ENCODE measurements around the gene TSHZ2.

TSHZ2 gene

DNA sequence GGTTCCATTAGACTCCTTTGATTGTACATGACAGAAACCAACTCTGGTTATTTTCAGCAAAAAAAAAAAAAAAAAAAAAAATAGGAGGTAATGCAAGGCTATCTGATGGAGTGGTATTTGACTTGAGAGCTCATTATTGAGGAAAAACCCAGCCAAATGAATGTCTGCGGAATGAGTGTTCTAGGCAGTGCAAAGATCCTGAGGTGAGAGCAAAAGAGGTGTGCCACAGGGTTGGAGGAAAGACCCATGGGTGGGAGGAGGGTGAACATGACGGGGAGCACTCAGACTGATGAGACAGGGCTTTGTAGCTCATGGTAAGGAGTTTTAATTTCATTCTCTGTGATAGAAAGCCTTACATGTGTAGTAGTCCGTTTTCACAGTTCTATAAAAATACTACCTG lies 188.9 kb downstream of the TSHZ2 start:
- POLR2A ChIA-PET: no interaction called here
- no peak for DNase-seq (ENCODE audit: extremely low spot score)
- TF ChIP-seq, protein P1, sequence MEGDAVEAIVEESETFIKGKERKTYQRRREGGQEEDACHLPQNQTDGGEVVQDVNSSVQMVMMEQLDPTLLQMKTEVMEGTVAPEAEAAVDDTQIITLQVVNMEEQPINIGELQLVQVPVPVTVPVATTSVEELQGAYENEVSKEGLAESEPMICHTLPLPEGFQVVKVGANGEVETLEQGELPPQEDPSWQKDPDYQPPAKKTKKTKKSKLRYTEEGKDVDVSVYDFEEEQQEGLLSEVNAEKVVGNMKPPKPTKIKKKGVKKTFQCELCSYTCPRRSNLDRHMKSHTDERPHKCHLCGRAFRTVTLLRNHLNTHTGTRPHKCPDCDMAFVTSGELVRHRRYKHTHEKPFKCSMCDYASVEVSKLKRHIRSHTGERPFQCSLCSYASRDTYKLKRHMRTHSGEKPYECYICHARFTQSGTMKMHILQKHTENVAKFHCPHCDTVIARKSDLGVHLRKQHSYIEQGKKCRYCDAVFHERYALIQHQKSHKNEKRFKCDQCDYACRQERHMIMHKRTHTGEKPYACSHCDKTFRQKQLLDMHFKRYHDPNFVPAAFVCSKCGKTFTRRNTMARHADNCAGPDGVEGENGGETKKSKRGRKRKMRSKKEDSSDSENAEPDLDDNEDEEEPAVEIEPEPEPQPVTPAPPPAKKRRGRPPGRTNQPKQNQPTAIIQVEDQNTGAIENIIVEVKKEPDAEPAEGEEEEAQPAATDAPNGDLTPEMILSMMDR (IDR thresholded peaks at IDR 0.05; ENCODE audit: control extremely low read depth, extremely low read depth, low read depth, missing control alignments): no peak
- CTCF ChIA-PET: no interaction called here

DNA sequence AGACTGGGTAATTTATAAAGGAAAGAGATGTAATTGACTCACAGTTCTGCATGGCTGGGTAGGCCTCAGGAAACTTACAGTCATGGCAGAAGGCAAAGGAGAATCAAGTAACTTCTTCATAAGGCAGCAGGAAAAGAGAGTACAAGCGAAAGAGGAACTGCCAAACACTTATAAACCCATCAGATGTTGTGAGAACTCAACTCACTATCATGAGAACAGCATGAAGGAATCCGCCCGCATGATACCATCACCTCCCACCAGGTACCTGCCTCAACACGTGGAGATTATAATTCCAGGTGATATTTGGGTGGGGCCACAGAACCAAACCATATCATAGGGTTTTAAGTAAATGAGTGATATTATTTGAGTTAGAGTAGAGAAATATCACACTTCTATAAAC lies 189.3 kb downstream of the TSHZ2 start:
- DNase-seq (ENCODE audit: extremely low spot score): no peak
- TF ChIP-seq, protein P1 (IDR thresholded peaks at IDR 0.05; ENCODE audit: control extremely low read depth, extremely low read depth, low read depth, missing control alignments): no peak
- POLR2A ChIA-PET: no interaction called here
- CTCF ChIA-PET: no interaction called here

DNA sequence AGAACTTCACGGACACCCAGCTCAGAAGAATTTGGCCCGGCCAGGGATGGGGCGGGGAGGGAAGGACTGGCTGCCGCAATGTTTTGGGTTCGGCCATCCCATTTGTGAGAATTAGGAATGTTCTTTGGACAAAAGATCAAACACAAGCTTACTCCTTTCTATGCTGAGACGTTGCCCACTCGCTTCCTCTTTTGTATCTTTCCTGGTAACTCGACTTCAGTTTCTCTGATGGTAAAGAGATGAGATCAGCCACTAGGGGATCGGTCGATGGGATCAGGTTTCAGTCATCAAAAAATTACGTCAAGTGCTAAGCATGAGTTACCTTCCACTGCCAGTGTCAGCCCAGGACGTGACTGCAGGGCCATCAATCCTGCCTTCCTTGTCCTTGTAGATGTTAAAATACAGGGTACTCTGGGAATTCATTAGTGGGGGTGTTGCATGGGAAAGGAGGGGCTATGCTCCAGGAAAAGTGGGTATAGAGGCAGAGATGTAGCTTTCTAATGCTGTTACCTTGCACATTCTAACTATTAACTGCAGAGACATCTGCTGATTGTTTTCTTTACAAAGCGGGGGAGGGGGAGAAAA lies 190.2 kb downstream of the TSHZ2 start:
- TF ChIP-seq, protein P1 (IDR thresholded peaks at IDR 0.05; ENCODE audit: control extremely low read depth, extremely low read depth, low read depth, missing control alignments): no peak
- peak; percentile 16 for DNase-seq (ENCODE audit: extremely low spot score)
- ChIA-PET CTCF (no interaction called here), POLR2A (no interaction called here)

DNA sequence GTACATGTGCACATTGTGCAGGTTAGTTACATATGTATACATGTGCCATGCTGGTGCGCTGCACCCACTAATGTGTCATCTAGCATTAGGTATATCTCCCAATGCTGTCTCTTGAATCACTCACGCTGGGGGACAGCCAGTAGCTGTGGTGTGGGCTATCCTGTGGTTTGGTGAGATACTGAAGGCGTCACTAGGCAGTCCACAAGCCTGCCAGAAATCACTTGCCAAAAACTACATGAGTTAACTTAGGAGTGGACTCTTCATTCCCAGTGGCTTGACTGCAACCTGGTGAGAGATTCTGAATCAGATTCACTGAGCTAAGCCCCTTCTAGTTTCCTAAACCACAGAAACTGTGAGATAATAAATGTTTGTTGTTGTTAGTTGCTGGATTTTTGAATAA lies 191.3 kb downstream of the TSHZ2 start:
- TF ChIP-seq, protein P1 (IDR thresholded peaks at IDR 0.05; ENCODE audit: control extremely low read depth, extremely low read depth, low read depth, missing control alignments): no peak
- ChIA-PET POLR2A (no interaction called here), CTCF (no interaction called here)
- no peak for DNase-seq (ENCODE audit: extremely low spot score)

DNA sequence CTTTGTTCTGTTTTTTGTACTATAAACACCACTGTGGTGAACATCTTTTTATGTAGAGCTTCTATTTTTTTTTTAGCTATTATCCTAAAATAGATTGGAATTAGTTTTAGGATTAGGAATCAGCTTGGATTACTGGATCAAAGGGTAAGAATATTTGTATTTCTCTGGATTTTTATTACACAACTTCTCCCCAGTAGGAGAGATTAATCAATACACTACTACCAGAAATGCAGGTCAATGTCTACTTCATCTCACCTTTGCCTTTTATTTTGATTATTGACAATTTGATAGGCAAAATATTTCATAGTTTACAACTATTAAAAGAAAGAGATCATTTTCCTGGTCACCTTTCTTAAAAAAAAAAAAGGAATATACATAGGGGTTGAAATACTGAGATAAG lies 191.9 kb downstream of the TSHZ2 start:
- no peak for DNase-seq (ENCODE audit: extremely low spot score)
- CTCF ChIA-PET: no interaction called here
- POLR2A ChIA-PET: no interaction called here
- TF ChIP-seq, protein P1 (IDR thresholded peaks at IDR 0.05; ENCODE audit: control extremely low read depth, extremely low read depth, low read depth, missing control alignments): no peak

DNA sequence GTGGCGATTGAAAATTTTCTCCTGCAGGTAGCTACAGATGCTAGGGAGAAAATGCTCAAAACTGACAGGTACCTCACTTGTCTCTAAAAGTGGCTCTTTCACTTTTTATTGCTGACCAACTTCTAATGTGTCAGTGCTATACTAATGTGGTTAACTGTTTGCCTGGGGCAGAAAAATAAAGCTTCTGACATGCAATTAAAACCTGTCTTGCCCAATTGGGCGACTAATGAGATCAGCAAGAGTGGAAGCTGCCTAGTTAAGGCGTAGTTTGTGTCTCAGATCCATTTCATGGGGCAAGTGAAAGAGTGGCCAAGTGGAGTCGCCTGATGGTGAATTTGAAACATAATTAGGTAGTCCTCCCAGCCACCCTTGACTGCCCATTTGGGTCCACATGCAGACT lies 193.3 kb downstream of the TSHZ2 start:
- no peak for DNase-seq (ENCODE audit: extremely low spot score)
- ChIA-PET POLR2A (no interaction called here), CTCF (interaction anchor here (1.0 kb wide), 1 partner anchor 62 kb away, joined by 3 read pairs; no protein-coding TSS in a partner anchor)
- TF ChIP-seq, protein P1 (IDR thresholded peaks at IDR 0.05; ENCODE audit: control extremely low read depth, extremely low read depth, low read depth, missing control alignments): no peak

DNA sequence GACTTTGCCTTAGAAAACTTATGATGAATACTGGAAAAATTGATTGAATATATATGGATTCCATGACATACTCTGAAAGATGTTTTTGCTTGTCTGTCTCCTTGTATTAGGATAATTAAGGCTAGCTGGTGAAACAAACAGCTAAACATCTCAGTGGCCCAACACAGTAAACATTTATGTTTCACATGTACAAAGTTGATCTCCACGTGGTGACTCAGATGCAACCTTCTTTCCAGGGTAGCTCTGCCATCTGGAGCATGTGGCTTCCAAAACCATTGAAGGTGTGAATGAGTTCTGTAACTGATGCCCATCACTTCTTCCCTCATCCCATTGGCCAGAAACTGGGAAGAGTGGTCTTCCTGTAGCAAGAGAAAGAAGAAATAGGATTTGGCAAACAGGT lies 196.3 kb downstream of the TSHZ2 start:
- DNase-seq (ENCODE audit: extremely low spot score): no peak
- ChIA-PET POLR2A (no interaction called here), CTCF (no interaction called here)
- TF ChIP-seq, protein P1 (IDR thresholded peaks at IDR 0.05; ENCODE audit: control extremely low read depth, extremely low read depth, low read depth, missing control alignments): no peak
